ENCODE results near the gene F10. TPM values are rescaled to one million over a fixed set of nuclear protein-coding genes. Genes with fewer than 3 reads are reported as not detected.
"Not testable (repeated sequence)": the region's sequence is repeated elsewhere in the genome, so short reads cannot be mapped to it uniquely, and the experiment has no call there.

Gene F10
- total RNA-seq, 1 donor from 2014 or later = 8.2 TPM

DNA sequence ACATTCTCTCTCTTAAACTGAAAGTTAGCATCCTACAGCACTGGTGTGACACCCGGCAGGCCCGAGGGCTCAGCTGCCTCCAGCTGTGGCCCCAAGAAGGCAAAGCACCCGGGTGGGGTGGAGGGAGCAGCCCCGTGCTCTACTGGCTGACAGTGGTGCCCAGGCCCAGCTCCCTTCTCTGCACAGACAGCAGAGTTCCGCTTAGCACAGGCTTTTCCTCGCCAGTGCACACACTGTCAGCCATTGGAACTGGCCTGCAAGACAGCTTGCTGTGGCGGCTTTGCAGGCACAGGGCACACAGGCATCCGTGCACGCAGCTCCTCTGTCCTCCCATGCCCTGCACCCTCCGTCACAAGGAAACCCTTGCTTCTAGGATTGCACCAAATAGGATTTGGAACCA is 20.3 kb upstream of the F10 start:
- not testable (repeated sequence) for DNase-seq (ENCODE audit: low spot score)

DNA sequence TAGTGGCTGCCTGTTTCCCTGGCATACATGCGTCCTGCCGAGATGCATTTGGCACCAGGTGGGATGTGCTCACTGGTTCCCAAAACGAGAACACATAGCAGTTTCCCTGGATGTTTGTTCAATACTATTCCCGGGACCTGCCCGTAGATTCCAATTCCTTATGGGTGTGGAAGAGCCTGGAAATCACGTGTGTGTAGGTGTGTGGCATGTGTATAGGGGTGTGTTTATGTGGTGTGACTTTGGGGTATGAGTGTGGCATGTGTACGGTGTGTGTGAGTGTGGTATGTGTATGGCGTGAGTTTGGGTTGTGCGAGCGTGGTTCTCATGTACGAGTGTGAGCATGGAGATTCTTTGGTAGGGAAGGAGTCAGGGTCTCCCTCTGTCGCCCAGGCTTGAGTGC is 19.9 kb upstream of the F10 start:
- no peak for DNase-seq (ENCODE audit: low spot score)

DNA sequence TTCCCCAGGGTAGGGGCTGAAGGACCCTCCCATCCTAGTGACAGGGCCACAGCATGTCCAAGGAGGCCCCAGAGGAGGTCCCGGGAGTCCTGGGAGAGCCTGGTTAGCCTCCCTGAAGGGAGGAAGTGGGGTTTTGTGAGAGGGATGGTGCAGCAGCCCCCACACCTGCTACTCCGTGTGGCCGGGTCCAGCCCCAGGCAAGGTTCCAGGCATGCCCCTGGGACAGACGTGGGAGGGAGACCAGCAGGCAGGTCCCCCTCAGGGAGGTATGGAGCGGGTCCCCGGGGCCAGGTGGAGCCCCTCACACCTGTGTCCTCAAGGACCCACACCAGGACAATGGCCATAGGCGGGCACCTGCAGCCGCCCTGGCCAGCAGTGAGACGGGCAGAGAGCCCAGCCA is 19.0 kb upstream of the F10 start:
- DNase-seq (ENCODE audit: low spot score) = no peak

DNA sequence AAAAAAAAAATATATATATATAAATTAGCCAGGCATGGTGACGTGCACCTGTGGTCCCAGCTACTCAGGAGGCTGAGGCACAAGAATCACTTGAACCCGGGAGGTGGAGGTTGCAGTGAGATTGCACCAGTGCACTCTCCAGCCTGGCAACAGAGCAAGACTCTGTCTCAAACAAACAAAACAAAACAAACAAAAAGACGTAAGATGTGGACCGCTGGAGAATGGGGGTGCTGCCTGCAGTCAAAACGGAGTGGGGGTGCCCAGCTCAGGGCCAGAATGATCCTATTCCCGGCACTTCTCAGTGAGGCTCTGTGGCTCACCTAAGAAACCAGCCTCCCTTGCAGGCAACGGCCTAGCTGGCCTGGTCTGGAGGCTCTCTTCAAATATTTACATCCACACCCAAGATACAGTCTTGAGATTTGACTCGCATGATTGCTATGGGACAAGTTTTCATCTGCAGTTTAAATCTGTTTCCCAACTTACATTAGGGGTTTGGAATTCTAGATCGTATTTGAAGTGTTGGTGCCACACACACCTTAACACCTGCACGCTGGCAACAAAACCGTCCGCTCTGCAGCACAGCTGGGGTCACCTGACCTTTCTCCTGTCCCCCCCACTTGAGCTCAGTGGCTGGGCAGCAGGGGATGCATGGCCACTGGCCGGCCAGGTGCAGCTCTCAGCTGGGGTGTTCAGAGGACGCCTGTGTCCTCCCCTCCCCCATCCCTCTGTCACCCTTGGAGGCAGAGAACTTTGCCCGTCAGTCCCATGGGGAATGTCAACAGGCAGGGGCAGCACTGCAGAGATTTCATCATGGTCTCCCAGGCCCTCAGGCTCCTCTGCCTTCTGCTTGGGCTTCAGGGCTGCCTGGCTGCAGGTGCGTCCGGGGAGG is 17.3 kb upstream of the F10 start, which contains the start of gene F7:
Gene F7 (plus strand): TSS at position 760 of the 889 bp plus-strand sequence. CDS start 51 bp downstream, at position 811.
- DNase-seq (ENCODE audit: low spot score) = peak; percentile 43

DNA sequence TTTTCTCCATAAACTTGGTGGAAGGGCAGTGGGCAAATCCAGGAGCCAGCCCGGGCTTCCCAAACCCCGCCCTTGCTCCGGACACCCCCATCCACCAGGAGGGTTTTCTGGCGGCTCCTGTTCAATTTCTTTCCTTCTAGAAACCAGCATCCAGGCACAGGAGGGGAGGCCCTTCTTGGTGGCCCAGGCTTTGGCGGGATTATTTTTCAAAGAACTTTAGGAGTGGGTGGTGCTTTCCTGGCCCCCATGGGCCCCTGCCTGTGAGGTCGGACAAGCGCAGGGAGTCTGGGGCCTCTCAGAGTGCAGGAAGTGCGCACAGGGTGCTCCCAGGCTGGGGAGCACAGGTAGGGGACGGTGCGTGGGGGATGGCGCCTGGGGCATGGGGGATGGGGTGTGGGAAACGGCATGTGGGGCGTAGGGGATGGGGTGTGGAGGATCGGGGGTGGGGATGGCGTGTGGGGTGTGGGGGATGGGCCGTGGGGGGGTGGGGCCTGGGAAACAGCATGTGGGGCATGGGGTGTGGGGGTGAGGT is 16.6 kb upstream of the F10 start:
- DNase-seq (ENCODE audit: low spot score) = no peak

DNA sequence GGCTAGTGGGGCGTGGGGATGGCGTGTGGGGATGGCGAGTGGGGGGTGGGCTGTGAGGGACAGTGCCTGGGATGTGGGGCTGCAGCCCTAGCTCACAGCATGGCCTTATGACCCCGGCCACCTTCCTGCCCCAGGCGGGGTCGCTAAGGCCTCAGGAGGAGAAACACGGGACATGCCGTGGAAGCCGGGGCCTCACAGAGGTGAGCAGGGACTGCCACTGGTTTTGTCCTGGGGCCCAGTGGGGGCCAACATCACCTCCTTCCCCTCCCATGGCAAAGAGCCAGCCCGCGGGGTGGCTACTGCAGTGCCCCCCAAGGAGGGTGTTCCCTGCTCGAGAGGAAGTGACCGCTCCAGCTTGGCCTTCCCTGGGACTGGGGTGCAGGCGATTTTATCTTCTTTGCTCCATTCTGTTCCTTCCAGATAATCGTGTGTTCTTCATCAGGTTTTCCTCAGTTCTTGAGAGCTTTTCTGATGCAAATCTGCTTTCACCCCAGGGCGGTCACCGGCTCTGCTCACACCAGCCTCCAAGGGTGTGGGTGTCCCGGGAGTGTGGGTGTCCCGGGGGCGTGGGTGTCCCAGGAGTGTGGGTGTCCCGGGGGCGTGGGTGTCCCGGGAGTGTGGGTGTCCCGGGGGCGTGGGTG is 15.8 kb upstream of the F10 start:
- DNase-seq (ENCODE audit: low spot score) = no peak

DNA sequence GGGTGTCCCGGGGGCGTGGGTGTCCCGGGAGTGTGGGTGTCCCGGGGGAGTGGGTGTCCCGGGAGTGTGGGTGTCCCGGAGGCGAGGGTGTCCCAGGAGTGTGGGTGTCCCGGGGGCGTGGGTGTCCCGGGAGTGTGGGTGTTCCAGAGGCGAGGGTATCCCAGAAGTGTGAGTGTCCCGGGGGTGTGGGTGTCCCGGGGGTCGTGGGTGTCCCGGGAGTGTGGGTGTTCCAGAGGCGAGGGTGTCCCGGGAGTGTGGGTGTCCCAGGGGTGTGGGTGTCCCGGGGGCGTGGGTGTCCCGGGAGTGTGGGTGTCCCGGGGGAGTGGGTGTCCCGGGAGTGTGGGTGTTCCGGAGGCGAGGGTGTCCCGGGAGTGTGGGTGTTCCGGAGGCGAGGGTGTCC is 14.1 kb upstream of the F10 start:
- DNase-seq (ENCODE audit: low spot score) = not testable (repeated sequence)

DNA sequence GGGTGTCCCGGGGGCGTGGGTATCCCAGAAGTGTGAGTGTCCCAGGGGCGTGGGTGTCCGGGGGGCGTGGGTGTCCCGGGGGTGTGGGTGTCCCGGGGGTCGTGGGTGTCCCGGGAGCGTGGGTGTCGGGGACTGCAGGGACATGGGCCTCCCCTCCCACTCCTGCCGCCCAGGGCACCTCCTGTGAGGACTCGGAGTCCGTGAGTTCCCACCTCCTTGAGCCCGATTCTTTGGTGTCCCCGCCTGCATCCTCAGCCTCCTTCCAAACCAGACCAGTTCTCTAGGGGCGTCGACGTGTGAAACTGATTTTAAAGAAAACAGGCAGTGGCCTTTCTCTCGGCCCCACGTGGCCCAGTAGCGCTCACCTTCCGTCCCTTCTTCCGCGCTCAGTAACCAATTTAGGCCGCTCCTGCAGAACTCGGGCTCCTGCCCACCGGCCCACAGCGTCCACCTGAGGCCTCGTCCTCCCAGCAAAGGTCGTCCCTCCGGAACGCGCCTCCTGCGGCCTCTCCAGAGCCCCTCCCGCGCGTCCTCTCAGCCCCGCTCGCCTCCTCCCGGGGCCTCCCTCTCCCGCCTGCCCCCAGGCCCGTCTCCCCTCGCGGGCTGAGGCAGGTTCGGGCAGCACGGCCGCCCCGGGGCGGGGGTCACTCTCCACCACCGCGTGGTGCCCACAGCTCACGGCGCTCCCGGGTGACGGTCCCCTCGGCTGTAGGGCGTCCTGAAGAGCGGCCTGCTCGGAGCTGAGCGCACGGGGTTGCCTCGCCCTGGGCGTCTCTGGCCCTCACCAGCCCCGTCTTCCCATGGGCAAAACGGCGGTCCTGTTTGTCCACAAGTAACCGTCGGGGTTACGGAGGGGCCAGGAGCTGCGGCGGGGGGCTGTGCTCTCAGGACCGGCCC is 13.2 kb upstream of the F10 start:
- no peak for DNase-seq (ENCODE audit: low spot score)

DNA sequence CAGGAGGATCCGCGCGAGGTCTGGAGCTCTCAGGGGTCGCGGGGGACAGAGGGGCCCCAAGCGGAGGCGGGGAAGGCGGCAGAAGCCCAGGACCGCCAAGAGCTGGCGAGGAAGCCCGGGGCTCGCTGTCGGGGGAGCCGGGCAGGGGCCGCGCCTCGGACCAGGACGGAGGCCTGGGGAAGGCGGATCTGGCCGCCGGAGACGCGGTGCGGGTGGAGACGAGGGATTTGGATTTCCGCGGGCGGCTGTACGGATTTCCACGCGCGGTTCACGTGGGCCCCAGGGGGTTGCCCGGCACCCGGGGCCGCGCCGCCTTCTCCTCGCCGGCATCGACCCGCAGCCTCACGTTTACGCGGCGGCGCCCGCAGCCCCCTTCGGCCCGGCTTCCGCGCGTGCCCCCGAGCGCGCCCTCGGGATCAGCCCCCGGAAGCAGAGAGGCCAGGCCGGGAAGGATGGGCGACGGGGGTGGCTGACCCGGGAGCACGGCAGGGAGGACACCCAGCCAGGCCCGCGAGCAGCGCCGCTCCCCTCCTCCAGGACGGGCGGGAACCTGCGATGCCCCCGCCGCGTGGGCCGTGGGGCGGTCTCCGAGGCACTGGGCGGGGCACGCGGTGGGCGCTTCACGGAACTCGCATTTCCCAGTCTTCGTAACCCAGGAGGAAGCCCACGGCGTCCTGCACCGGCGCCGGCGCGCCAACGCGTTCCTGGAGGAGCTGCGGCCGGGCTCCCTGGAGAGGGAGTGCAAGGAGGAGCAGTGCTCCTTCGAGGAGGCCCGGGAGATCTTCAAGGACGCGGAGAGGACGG is 12.3 kb upstream of the F10 start:
- DNase-seq (ENCODE audit: low spot score) = no peak

DNA sequence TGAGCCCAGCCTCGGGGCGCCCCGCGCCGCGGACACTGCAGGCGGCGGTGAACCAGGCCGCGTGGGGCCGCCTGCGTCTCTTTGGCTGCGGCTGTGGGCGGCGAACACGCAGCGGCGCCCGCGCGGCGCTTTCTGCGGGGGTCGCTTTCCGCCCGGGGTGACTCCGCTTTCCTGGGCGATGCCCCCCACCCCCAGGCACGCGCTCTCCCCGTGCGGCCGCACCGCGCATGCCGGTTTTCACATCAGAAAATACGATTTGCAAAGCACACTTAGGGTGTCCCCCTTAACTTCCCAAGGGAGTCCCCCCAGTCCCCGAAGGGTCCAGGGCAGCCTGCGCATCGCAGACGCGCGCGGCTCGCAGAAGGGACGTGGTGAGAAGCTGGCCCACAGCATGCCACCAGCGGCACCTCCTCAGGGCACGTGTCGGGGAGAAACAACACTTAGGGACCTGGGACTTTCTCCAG is 11.7 kb upstream of the F10 start:
- DNase-seq (ENCODE audit: low spot score) = no peak

DNA sequence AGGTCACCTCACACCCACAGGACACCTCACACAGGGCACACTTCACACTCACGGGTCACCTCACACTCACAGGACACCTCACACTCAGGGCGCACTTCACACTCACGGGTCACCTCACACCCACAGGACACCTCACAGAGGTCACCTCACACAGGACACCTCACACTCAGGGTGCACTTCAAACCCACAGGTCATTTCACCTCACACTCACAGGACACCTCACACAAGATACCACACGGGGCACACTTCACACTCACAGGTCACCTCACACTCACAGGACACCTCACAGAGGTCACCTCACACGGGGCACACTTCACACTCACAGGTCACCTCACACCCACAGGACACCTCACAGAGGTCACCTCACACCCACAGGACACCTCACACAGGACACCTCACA is 10.8 kb upstream of the F10 start:
- not testable (repeated sequence) for DNase-seq (ENCODE audit: low spot score)

DNA sequence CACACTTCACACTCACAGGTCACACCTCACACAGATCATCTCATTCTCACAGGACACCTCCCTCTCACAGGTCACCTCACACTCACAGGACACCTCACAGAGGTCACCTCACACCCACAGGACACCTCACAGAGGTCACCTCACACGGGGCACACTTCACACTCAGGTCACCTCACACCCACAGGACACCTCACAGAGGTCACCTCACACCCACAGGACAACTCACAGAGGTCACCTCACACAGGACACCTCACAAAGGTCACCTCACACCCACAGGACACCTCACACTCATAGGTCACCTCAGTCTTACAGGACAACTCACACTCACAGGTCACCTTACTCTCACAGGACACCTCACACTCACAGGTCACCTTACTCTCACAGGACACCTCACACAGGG is 10.1 kb upstream of the F10 start:
- DNase-seq (ENCODE audit: low spot score) = not testable (repeated sequence)

DNA sequence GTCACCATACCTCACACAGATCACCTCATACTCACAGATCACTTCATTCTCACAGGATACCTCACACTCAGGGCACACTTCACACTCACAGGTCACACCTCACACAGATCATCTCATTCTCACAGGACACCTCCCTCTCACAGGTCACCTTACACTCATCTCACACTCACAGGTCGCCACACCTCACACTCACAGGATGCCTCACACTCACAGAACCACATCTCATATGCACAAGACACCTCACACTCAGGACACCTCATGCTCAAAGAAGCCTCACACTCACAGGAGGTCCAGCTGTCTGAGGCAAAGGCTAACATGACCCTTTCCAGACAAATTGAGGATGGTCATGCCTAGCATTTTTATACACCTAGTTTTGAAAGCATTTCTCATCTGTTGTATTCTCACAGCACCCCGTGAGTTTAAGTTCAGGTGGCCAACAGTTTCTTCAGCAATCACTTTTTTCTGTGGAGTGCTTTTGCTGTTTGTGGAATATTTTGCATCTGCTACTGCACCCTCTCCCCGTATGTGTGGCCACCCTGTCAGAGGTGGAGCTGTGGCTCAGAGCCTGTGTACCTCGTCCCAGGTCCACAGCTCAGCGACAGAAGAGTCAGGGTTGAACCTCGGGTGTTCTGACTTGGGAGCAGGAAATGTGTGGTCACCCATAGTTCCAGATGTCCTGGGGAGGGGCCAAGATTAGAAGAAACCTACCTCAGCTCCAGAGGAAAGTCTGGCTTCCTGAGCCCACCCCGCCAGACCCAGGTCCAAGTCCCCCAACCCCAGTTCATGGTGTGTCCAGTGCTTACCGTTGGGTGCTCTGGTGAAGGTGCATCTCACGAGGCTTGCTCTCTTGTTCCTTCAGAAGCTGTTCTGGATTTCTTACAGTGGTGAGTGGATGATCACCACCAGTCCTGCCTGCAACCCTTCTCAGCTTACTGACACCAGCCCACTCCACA is 9.4 kb upstream of the F10 start:
- DNase-seq (ENCODE audit: low spot score) = no peak

DNA sequence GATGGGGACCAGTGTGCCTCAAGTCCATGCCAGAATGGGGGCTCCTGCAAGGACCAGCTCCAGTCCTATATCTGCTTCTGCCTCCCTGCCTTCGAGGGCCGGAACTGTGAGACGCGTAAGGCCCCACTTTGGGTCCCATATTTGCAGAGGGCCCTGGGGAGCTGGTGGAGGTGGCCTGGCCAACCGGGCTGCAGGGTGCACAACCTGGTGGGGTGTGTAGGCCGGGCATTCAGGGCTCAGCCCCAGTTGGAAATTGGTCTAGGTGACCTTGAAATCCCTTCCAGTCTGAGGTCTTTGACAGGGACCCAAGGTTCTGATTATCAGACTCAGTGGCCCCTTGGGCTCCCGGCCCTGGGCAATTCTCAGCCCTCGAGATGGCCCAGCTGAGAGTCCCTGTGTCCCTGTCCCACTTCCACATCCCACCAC is 8.7 kb upstream of the F10 start:
- no peak for DNase-seq (ENCODE audit: low spot score)

DNA sequence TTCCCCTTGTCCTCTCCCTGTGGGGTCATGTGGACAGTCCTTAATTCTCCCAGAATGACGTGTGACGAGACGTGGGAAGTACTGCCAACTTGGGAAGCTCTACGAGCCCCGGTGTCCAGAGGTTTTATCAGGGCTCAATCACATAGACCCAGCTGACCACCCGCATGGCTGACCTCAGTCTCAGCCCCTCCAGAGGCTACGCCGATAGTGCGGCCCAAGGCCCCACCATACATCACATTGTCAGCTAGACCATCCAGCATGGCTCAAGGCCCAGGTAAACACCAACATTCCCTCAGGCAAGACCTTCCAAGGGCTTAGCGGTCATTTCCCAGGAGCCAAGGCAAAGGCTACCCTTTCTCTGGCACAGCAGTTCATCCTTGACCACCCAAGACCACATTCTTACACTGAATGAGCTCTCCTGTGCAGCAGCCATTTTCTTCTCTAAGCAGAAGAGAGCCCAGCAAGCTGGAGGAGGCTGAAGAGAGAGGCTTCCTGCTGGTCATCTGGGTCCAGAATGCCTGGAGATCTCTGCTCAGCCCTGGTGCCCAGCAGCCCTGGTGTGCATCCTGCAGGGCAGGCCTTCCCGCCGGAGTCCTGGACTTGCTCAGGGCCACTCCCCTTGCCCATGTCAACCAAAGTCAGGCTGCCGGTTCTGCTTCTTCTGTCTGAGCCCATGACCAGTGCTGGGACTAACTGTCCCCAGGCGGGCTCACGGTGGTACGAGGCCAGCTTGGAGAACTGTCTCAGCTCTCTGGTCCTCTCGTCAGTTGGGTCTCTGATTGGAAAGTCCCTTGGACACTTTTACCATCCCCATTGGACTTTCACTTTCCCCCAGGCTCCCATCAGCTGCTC is 7.9 kb upstream of the F10 start:
- no peak for DNase-seq (ENCODE audit: low spot score)

DNA sequence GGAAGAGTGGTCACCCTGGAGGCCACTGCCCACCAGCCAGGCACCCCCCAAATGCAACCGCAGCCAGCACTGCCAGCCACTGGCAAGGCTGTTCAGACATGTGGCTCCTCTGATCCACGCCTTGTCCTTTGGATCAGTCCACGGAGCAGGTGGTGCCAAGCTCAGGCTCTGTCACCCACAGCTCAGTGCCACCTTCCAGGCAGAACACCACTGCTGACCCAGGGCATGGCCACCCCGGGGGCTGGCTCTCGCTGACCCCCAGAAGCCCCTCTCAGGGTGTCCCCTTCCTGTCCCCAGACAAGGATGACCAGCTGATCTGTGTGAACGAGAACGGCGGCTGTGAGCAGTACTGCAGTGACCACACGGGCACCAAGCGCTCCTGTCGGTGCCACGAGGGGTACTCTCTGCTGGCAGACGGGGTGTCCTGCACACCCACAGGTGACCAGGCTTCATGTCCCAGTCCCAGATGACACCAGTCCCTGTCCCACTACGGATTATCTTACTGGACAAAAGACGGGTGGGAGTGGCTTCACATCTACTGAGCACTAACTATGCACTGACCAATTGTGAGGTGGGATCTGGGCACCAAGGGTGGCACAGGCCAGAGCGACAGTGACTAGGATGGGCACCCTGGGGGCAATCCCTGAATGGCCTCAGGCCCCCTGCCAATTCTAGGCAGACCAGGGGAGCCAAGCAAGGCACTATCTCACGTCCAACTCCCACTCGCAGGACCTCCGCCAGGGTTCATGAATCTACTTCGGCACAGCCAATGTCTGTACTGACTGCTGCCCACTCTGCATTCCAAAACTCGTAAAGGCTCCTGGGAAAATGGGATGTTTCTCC is 7.0 kb upstream of the F10 start:
- no peak for DNase-seq (ENCODE audit: low spot score)

DNA sequence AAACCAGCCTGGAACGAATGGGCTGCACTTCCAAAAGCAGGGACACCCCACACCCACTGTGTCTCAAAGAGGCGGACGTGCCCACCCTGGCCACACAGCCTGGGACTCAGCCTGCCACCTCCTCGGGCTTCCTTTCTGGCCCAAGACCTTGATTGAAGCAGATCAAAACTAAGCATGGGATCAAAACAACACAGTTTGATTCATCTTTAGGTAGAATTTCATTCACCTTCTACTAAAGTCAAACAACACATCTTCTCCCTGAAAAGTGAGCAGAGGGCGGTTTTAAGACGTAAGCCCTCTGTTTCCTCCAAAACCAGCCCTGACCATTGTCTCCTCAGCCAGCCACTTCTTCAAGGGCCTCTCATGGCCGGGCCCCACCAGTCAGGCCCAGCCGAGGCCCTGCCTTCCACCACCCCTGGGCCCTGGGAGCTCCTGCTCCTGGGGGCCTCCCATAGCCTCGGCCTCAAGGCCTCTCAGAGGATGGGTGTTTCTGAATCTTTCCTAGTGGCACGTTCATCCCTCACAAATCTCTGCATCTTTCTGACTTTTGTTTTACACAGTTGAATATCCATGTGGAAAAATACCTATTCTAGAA is 6.3 kb upstream of the F10 start:
- no peak for DNase-seq (ENCODE audit: low spot score)
